Measurements from ENCODE around the gene RAB30. TPM values are rescaled to one million over a fixed set of nuclear protein-coding genes. Genes with fewer than 3 reads are reported as not detected.

The RAB30 gene
- total and polyA plus RNA-seq, 9 of the 15 experiments (the other 6 are each of a cell fraction or from before 2014, with no cell fraction given) = 0.29 to 1.3 (median 1.0) TPM

DNA sequence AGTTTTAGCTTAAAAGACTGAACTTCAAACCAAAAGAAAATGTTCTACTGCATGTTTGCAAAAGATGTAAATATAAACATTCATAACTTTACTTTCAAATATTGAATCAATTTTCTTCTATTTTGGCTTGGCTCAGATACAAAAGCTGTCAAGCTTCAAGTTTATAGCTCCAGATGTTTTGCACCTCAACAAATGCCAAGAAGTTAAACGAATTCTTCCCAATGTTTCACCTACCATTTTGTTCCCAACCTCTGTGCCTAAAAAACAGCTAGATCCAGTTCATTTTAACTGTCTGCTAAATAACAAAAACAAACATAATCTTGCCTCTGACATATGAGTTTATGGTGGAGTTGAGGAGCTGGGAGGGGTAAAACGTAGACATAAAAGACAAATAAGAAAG lies 76.5 kb downstream of the RAB30 start:
- H2AFZ ChIP-seq (ENCODE audit: low read depth, low read length) = no peak overlapping the region
- no TSS peak for BruUV-seq (replicated peaks)
- FAIRE-seq (no peak), DNase-seq (ENCODE audit: extremely low read depth in 1 of 4, low spot score in 3 of 4) (no peak), ATAC-seq (no peak)
- H3K4me1 ChIP-seq (replicated peaks in 1 of 2; ENCODE audit: control insufficient read depth in 2 of 2, insufficient read depth in 2 of 2, low read length in 2 of 2) = peaks cover 2 to 20% of the 10 kb centered on the region in 2 experiments; a peak in 3 of 5 replicates
- ChIA-PET POLR2A (interaction anchor here (0.7 to 1.0 kb wide), 2 partner anchors 8 to 89 kb away, joined by 3 read pairs; no protein-coding TSS in a partner anchor), CTCF (ENCODE audit: low intra/inter-chr PET ratio) (no interaction called here)
- TF ChIP-seq, protein P1, sequence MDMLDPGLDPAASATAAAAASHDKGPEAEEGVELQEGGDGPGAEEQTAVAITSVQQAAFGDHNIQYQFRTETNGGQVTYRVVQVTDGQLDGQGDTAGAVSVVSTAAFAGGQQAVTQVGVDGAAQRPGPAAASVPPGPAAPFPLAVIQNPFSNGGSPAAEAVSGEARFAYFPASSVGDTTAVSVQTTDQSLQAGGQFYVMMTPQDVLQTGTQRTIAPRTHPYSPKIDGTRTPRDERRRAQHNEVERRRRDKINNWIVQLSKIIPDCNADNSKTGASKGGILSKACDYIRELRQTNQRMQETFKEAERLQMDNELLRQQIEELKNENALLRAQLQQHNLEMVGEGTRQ (CRISPR knock-in tag; IDR thresholded peaks at IDR 0.05) = no peak
- TF ChIP-seq RNF2 (IDR thresholded peaks at IDR 0.05) (no peak), PURB (CRISPR knock-in tag; IDR thresholded peaks at IDR 0.05; ENCODE audit: low read depth) (no peak), PTTG1 (tag; IDR thresholded peaks at IDR 0.05; ENCODE audit: low read depth) (no peak), DACH1 (IDR thresholded peaks at IDR 0.05; ENCODE audit: partially characterized antibody) (no peak), HNRNPH1 (optimal IDR thresholded peaks at IDR 0.05; ENCODE audit: low read depth, low read length) (no peak)
- no peak overlapping the region for H3K4me2 ChIP-seq (ENCODE audit: insufficient read depth, low read length)
- H3K79me2 ChIP-seq (ENCODE audit: control insufficient read depth, insufficient read depth, low read length) = no peaks in the 10 kb centered on the region
- H3K36me3 ChIP-seq (ENCODE audit: control insufficient read depth, insufficient read depth, low read length) = no peaks in the 10 kb centered on the region
- H3K4me3 ChIP-seq = no peak overlapping the region
- no peaks in the 10 kb centered on the region for H3K27me3 ChIP-seq (ENCODE audit: control insufficient read depth in 2 of 2, insufficient read depth in 2 of 2, low read length in 2 of 2)
- no peak overlapping the region for H3K9ac ChIP-seq (ENCODE audit: insufficient read depth in 1 of 2, low read depth in 2 of 2, low read length in 2 of 2)
- 27% methylated on average over 2 of the region's 2 CpGs for WGBS (ENCODE audit: insufficient coverage, low coverage, missing lambda C conversion rate)
- H3K27ac ChIP-seq (ENCODE audit: extremely low read depth, low read depth, low read length) = no peak overlapping the region
- in situ Hi-C loops (cut with MboI) (no loop called here), intact Hi-C loops (cut with micrococcal nuclease) (no loop called here)
- no peaks in the 10 kb centered on the region for H4K20me1 ChIP-seq (replicated peaks; ENCODE audit: control insufficient read depth, insufficient read depth, low read length)
- H3K9me1 ChIP-seq (ENCODE audit: control insufficient read depth, insufficient read depth, low read length) = no peaks in the 10 kb centered on the region
- no peaks in the 10 kb centered on the region for H3K9me3 ChIP-seq (replicated peaks; ENCODE audit: control insufficient read depth, insufficient read depth, low read depth, low read length)
